HepG2 (cell line): ENCODE results near the gene DZANK1. TPM values are rescaled to one million over a fixed set of nuclear protein-coding genes. Genes with fewer than 3 reads are reported as not detected.

Experiments used
- CBFB ChIP-seq: sonication (generic); formaldehyde crosslinking; IDR thresholded peaks from 2 replicates; pipeline ENCODE4 v1.4.0; 2020; ENCODE audit warnings: missing genetic modification reagents
- CREB1 ChIP-seq, 2 experiments: fragments of 450-650 bp in 1 of 2; IDR thresholded peaks; 2 replicates each; pipeline ENCODE4 v1.6.1; 2016 to 2017; ENCODE audit warnings: control low read depth in 1 of 2, mild to moderate bottlenecking in 1 of 2, missing compliant biosample characterization in 1 of 2, missing genetic modification characterization in 1 of 2
- HNRNPUL1 ChIP-seq: fragments of 200-400 bp; formaldehyde crosslinking; IDR thresholded peaks from 2 replicates; pipeline ENCODE4 v1.6.1; 2017; ENCODE audit warnings: low read depth, mild to moderate bottlenecking, low read length, moderate library complexity
- HOXA7 ChIP-seq: sonication (generic); formaldehyde crosslinking; IDR thresholded peaks from 2 replicates; pipeline ENCODE4 v1.8.1; 2022; ENCODE audit warnings: mild to moderate bottlenecking, missing genetic modification reagents, moderate library complexity
- ISL2 ChIP-seq: sonication (generic); formaldehyde crosslinking; IDR thresholded peaks from 2 replicates; pipeline ENCODE4 v1.5.0; 2020; ENCODE audit warnings: missing genetic modification reagents
- PLSCR1 ChIP-seq: sonication (generic); formaldehyde crosslinking; IDR thresholded peaks from 2 replicates; pipeline ENCODE4 v1.5.0; 2020; ENCODE audit warnings: missing genetic modification reagents, mild to moderate bottlenecking, borderline replicate concordance
- ZBTB7A ChIP-seq: sonication (generic); formaldehyde crosslinking; IDR thresholded peaks from 2 replicates; pipeline ENCODE4 v1.8.0; 2022; ENCODE audit warnings: mild to moderate bottlenecking, missing genetic modification reagents
- ZFP36L2 ChIP-seq: sonication (generic); formaldehyde crosslinking; IDR thresholded peaks from 2 replicates; pipeline ENCODE4 v1.4.0; 2020; ENCODE audit warnings: missing genetic modification reagents
- ZMYM4 ChIP-seq: sonication (generic); formaldehyde crosslinking; IDR thresholded peaks from 2 replicates; pipeline ENCODE4 v1.8.1; 2023; ENCODE audit warnings: mild to moderate bottlenecking, missing genetic modification reagents
- ZNF138 ChIP-seq: sonication (generic); formaldehyde crosslinking; IDR thresholded peaks from 2 replicates; pipeline ENCODE4 v1.5.0; 2020; ENCODE audit warnings: mild to moderate bottlenecking, low read depth, missing genetic modification reagents
- ZNF367 ChIP-seq: sonication (generic); formaldehyde crosslinking; IDR thresholded peaks from 2 replicates; pipeline ENCODE4 v1.4.0; 2020; ENCODE audit warnings: missing genetic modification reagents, borderline replicate concordance
- ZNF709 ChIP-seq: sonication (generic); formaldehyde crosslinking; IDR thresholded peaks from 2 replicates; pipeline ENCODE4 v1.5.0; 2020; ENCODE audit warnings: mild to moderate bottlenecking, missing genetic modification reagents
- ZNF768 ChIP-seq: sonication (generic); formaldehyde crosslinking; IDR thresholded peaks from 2 replicates; pipeline ENCODE4 v1.4.0; 2020; ENCODE audit warnings: missing genetic modification reagents
- ZNF773 ChIP-seq: sonication (generic); formaldehyde crosslinking; IDR thresholded peaks from 2 replicates; pipeline ENCODE4 v1.4.0; 2020; ENCODE audit warnings: missing genetic modification reagents, borderline replicate concordance
- polyA plus RNA-seq, 8 experiments: library from polyadenylated mRNA; depleted of rRNA in 3 of 8; stranded (reverse) in 7 of 8; unstranded in 1 of 8; fragments of >200 nt; fragmentation: Illumina TruSeq in 4 of 8; extraction: Trizol in 4 of 8; gene quantifications; 2 replicates each; pipeline versions ENCODE4 v1.2.1 to v1.2.3, GENCODE V29; 2011 to 2016; ENCODE audit warnings: low read depth in 4 of 8, missing spikeins in 1 of 8, mixed read lengths in 1 of 8; ENCODE audit not compliant: insufficient read depth in 1 of 8
- total RNA-seq, 5 experiments: library from RNA; depleted of rRNA; stranded (reverse); fragments of >200 nt; fragmentation: Illumina TruSeq; extraction: Trizol; gene quantifications; 2 replicates each; pipeline ENCODE4 v1.2.3, GENCODE V29; 2016; ENCODE audit warnings: low read depth in 1 of 5
- TF ChIP-seq, protein P1 (sequence below): sonication (generic); formaldehyde crosslinking; IDR thresholded peaks from 2 replicates; pipeline ENCODE4 v1.4.0; 2020; ENCODE audit warnings: missing genetic modification reagents; ENCODE audit errors: not compliant biosample characterization
- TF ChIP-seq, protein P2 (sequence below): sonication (generic); formaldehyde crosslinking; IDR thresholded peaks from 2 replicates; pipeline ENCODE4 v1.5.1; 2020; ENCODE audit warnings: missing genetic modification reagents, mild to moderate bottlenecking, borderline replicate concordance
- TF ChIP-seq, protein P3 (sequence below): IDR thresholded peaks from 2 replicates; pipeline ENCODE4 v1.6.1; 2012; ENCODE audit warnings: low read depth, low read length, improper control_type of control experiment
- TF ChIP-seq, protein P4 (sequence below): sonication (generic); formaldehyde crosslinking; IDR thresholded peaks from 2 replicates; pipeline ENCODE4 v1.5.1; 2020; ENCODE audit warnings: mild to moderate bottlenecking, missing genetic modification reagents, moderate library complexity

Gene DZANK1
- total and polyA plus RNA-seq, 2 of the 13 experiments (the other 11 are each of a cell fraction or from before 2014, with no cell fraction given): 1.6 to 3.2 TPM

DNA sequence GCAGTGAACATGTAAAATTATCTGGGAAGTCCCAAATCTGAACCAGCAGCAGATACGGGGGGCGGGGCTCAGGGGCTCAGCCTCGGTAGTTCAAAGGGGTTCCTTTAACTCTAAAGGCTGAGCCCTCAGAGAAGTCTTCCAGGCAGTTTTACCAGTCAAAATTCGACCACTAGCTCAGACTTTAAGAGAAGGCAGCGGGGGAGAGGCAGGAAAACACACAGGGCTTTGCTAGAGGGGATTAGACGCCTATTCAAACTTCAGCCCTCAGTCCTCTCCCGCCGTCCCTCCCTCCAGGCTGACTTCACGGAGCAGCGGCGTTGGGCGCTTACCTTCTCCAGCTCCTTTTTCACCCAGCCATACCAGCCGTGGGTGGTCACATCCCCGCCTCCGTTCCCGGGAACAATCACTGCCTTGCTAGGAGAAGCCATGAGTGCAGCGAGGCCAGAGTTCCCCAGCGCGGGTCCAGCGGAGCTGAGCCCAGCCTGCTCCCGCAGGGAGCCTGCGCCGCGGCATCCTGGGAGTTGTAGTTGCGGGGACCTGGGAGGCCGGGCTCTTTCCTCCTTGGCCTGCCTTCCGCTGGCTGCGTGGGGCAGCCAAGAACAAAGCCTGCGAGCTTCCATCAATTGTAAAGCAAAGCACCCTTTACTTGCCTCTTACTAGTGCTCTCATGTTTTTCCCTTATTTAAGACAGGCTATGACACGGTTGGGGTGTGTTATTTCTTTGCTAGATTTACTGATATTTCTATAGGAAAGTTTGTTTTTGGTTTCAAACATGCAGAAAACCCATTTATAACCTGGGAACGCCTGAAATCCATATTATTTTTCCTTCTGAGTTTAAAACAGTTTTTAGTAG lies 30.1 kb upstream of the DZANK1 start, which contains the start of gene RBBP9 (continued):
- TF ChIP-seq, protein P1, sequence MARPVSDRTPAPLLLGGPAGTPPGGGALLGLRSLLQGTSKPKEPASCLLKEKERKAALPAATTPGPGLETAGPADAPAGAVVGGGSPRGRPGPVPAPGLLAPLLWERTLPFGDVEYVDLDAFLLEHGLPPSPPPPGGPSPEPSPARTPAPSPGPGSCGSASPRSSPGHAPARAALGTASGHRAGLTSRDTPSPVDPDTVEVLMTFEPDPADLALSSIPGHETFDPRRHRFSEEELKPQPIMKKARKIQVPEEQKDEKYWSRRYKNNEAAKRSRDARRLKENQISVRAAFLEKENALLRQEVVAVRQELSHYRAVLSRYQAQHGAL (CRISPR knock-in tag): peak; percentile 48
- TF ChIP-seq HNRNPUL1 (no peak), ZNF367 (CRISPR knock-in tag) (no peak), HOXA7 (CRISPR knock-in tag) (no peak), ISL2 (CRISPR knock-in tag) (peak; percentile 64), CREB1 (IDR thresholded peaks at IDR 0.05) (no peak), CREB1 (CRISPR knock-in tag; IDR thresholded peaks at IDR 0.05) (peak; percentile 66), ZFP36L2 (no peak), ZBTB7A (CRISPR knock-in tag) (no peak), ZNF709 (CRISPR knock-in tag) (no peak), ZNF773 (0 out of 2 replicates have a peak, but pooled peaks have one; percentile 73), CBFB (CRISPR knock-in tag) (peak; percentile 92), ZNF768 (CRISPR knock-in tag) (peak; percentile 84), ZMYM4 (CRISPR knock-in tag) (peak; percentile 75), PLSCR1 (CRISPR knock-in tag) (no peak), ZNF138 (CRISPR knock-in tag) (0 out of 2 replicates have a peak, but pooled peaks have one; percentile 55)
- TF ChIP-seq, protein P2, sequence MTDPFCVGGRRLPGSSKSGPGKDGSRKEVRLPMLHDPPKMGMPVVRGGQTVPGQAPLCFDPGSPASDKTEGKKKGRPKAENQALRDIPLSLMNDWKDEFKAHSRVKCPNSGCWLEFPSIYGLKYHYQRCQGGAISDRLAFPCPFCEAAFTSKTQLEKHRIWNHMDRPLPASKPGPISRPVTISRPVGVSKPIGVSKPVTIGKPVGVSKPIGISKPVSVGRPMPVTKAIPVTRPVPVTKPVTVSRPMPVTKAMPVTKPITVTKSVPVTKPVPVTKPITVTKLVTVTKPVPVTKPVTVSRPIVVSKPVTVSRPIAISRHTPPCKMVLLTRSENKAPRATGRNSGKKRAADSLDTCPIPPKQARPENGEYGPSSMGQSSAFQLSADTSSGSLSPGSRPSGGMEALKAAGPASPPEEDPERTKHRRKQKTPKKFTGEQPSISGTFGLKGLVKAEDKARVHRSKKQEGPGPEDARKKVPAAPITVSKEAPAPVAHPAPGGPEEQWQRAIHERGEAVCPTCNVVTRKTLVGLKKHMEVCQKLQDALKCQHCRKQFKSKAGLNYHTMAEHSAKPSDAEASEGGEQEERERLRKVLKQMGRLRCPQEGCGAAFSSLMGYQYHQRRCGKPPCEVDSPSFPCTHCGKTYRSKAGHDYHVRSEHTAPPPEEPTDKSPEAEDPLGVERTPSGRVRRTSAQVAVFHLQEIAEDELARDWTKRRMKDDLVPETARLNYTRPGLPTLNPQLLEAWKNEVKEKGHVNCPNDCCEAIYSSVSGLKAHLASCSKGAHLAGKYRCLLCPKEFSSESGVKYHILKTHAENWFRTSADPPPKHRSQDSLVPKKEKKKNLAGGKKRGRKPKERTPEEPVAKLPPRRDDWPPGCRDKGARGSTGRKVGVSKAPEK (CRISPR knock-in tag): no peak
- TF ChIP-seq, protein P3, sequence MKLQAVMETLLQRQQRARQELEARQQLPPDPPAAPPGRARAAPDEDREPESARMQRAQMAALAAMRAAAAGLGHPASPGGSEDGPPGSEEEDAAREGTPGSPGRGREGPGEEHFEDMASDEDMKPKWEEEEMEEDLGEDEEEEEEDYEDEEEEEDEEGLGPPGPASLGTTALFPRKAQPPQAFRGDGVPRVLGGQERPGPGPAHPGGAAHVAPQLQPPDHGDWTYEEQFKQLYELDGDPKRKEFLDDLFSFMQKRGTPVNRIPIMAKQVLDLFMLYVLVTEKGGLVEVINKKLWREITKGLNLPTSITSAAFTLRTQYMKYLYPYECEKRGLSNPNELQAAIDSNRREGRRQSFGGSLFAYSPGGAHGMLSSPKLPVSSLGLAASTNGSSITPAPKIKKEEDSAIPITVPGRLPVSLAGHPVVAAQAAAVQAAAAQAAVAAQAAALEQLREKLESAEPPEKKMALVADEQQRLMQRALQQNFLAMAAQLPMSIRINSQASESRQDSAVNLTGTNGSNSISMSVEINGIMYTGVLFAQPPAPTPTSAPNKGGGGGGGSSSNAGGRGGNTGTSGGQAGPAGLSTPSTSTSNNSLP: no peak
- TF ChIP-seq, protein P4, sequence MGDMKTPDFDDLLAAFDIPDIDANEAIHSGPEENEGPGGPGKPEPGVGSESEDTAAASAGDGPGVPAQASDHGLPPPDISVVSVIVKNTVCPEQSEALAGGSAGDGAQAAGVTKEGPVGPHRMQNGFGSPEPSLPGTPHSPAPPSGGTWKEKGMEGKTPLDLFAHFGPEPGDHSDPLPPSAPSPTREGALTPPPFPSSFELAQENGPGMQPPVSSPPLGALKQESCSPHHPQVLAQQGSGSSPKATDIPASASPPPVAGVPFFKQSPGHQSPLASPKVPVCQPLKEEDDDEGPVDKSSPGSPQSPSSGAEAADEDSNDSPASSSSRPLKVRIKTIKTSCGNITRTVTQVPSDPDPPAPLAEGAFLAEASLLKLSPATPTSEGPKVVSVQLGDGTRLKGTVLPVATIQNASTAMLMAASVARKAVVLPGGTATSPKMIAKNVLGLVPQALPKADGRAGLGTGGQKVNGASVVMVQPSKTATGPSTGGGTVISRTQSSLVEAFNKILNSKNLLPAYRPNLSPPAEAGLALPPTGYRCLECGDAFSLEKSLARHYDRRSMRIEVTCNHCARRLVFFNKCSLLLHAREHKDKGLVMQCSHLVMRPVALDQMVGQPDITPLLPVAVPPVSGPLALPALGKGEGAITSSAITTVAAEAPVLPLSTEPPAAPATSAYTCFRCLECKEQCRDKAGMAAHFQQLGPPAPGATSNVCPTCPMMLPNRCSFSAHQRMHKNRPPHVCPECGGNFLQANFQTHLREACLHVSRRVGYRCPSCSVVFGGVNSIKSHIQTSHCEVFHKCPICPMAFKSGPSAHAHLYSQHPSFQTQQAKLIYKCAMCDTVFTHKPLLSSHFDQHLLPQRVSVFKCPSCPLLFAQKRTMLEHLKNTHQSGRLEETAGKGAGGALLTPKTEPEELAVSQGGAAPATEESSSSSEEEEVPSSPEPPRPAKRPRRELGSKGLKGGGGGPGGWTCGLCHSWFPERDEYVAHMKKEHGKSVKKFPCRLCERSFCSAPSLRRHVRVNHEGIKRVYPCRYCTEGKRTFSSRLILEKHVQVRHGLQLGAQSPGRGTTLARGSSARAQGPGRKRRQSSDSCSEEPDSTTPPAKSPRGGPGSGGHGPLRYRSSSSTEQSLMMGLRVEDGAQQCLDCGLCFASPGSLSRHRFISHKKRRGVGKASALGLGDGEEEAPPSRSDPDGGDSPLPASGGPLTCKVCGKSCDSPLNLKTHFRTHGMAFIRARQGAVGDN (CRISPR knock-in tag): peak; percentile 94
